ENCODE results near the gene AKIRIN2. TPM values are rescaled to one million over a fixed set of nuclear protein-coding genes. Genes with fewer than 3 reads are reported as not detected.

Gene AKIRIN2
- total and polyA plus RNA-seq, 10 of the 15 experiments (the other 5 are each of a cell fraction or from before 2014, with no cell fraction given), result 12.7 to 82.2 (median 42.6) TPM

GRCh38 chr6:87742106-87742505 is 40.1 kb upstream of the AKIRIN2 start (continued):
- TF ChIP-seq ZNF687 (IDR thresholded peaks at IDR 0.05), result peak; percentile 88
- no peak for TF ChIP-seq SMC3 (IDR thresholded peaks at IDR 0.05; ENCODE audit: borderline replicate concordance, low read length)
- TF ChIP-seq RELB (IDR thresholded peaks at IDR 0.05; ENCODE audit: low read depth), result no peak
- TF ChIP-seq DPF2 (IDR thresholded peaks at IDR 0.05), result 0 out of 2 replicates have a peak, but pooled peaks have one; percentile 21
- no peak for TF ChIP-seq TAF1 (IDR thresholded peaks at IDR 0.05; ENCODE audit: borderline replicate concordance, low read depth, low read length)
- no peak for TF ChIP-seq ELK1 (IDR thresholded peaks at IDR 0.05; ENCODE audit: low read depth, low read length)
- TF ChIP-seq ZNF592 (IDR thresholded peaks at IDR 0.05), result no peak
- no peak for TF ChIP-seq ZBTB11 (CRISPR knock-in tag; IDR thresholded peaks at IDR 0.05)
- TF ChIP-seq SUZ12 (IDR thresholded peaks at IDR 0.05; ENCODE audit: unreplicated experiment), result no peak
- TF ChIP-seq JUNB (IDR thresholded peaks at IDR 0.05), result peak; percentile 6; the same call in 1 of the 2 replicates
- no peak for TF ChIP-seq ASH2L (IDR thresholded peaks at IDR 0.05; ENCODE audit: borderline replicate concordance, low read depth)
- peak; percentile 43 for TF ChIP-seq ATF7 (IDR thresholded peaks at IDR 0.05; ENCODE audit: low read depth)
- no peak for TF ChIP-seq STAT1 (conservative IDR thresholded peaks at IDR 0.05)
- TF ChIP-seq IRF5 (IDR thresholded peaks at IDR 0.05; ENCODE audit: borderline replicate concordance), result no peak

All from GM12878 (cell line).